Upper lobe of left lung (tissue), 4 donors: ENCODE measurements around the gene RHOF.

Source experiments
- POLR2AphosphoS5 ChIP-seq, 2 donors: sonication (generic); formaldehyde crosslinking; IDR thresholded peaks; one replicate each; pipeline ENCODE4 v1.5.1; 2017; ENCODE audit warnings: antibody characterized with exemption in 2 of 2
- TF ChIP-seq, protein P1 (sequence below), 6 experiments: fragments of 450-650 bp in 4 of 6; fragments of 200-600 bp in 2 of 6; sonication (generic) in 2 of 6; IDR thresholded peaks; one replicate each; pipeline ENCODE4 v1.5.1; 2016 to 2019; ENCODE audit warnings: antibody characterized with exemption in 6 of 6

DNA sequence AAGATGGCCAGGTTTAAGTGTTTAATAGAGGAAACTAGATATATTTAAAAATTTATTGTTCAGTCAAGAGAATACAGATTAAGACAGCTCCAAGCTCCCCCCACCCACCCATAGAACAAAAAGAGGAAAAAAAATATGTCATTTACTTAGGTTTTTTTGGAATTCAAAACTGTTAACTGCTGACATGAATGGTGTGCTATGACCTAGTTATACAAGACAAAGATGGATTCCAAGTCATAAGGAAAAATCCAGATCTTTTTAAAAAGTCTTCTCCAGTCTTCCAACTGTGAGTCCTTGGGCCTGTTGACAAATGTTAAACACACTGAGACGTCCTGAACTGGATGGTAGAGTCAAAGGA lies 9.0 kb upstream of the RHOF start:
- TF ChIP-seq, protein P1, sequence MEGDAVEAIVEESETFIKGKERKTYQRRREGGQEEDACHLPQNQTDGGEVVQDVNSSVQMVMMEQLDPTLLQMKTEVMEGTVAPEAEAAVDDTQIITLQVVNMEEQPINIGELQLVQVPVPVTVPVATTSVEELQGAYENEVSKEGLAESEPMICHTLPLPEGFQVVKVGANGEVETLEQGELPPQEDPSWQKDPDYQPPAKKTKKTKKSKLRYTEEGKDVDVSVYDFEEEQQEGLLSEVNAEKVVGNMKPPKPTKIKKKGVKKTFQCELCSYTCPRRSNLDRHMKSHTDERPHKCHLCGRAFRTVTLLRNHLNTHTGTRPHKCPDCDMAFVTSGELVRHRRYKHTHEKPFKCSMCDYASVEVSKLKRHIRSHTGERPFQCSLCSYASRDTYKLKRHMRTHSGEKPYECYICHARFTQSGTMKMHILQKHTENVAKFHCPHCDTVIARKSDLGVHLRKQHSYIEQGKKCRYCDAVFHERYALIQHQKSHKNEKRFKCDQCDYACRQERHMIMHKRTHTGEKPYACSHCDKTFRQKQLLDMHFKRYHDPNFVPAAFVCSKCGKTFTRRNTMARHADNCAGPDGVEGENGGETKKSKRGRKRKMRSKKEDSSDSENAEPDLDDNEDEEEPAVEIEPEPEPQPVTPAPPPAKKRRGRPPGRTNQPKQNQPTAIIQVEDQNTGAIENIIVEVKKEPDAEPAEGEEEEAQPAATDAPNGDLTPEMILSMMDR (IDR thresholded peaks at IDR 0.05): no peak
- TF ChIP-seq POLR2AphosphoS5 (IDR thresholded peaks at IDR 0.05): no peak
